Measurements from ENCODE around the gene GRIK2. TPM values are rescaled to one million over a fixed set of nuclear protein-coding genes. Genes with fewer than 3 reads are reported as not detected.

The GRIK2 gene
- total RNA-seq, 2 donors from 2014 or later: 7.7 to 12.1 TPM

GRCh38 chr6:101840100-101840499, 446.6 kb downstream of the GRIK2 start:
- no peak for DNase-seq (ENCODE audit: low spot score)
- Histone ChIP-seq H3K27me3 (no peaks in the 10 kb centered on the region), H3K4me3 (no peak overlapping the region), H3K4me1 (no peaks in the 10 kb centered on the region), H3K27ac (no peak overlapping the region), H3K9me3 (no peaks in the 10 kb centered on the region), H3K36me3 (no peaks in the 10 kb centered on the region)
- no peak for TF ChIP-seq CTCF (IDR thresholded peaks at IDR 0.05)

- TF ChIP-seq CTCF (IDR thresholded peaks at IDR 0.05): no peak
- Histone ChIP-seq H3K4me1 (no peaks in the 10 kb centered on the region), H3K9me3 (no peaks in the 10 kb centered on the region)
Measured at GRCh38 chr6:101845172-101845571, 451.7 kb downstream of the GRIK2 start.

GRCh38 chr6:101845621-101846020, 452.1 kb downstream of the GRIK2 start:
- no peaks in the 10 kb centered on the region for H3K4me1 ChIP-seq
- H3K36me3 ChIP-seq: no peaks in the 10 kb centered on the region

More at GRCh38 chr6:101845172-101845571, 451.7 kb downstream of the GRIK2 start:
- DNase-seq (ENCODE audit: low spot score): no peak
- Histone ChIP-seq H3K27me3 (no peaks in the 10 kb centered on the region), H3K27ac (no peak overlapping the region), H3K36me3 (no peaks in the 10 kb centered on the region), H3K4me3 (no peak overlapping the region)

GRCh38 chr6:101847690-101848089, 454.2 kb downstream of the GRIK2 start:
- no peak overlapping the region for H3K27ac ChIP-seq
- no peak for TF ChIP-seq CTCF (IDR thresholded peaks at IDR 0.05)
- no peaks in the 10 kb centered on the region for H3K36me3 ChIP-seq
- no peak for DNase-seq (ENCODE audit: low spot score)
- H3K9me3 ChIP-seq: no peaks in the 10 kb centered on the region
- no peaks in the 10 kb centered on the region for H3K27me3 ChIP-seq
- no peaks in the 10 kb centered on the region for H3K4me1 ChIP-seq
- no peak overlapping the region for H3K4me3 ChIP-seq

More at GRCh38 chr6:101845621-101846020, 452.1 kb downstream of the GRIK2 start:
- no peaks in the 10 kb centered on the region for H3K27me3 ChIP-seq
- no peak overlapping the region for H3K27ac ChIP-seq
- H3K4me3 ChIP-seq: no peak overlapping the region
- DNase-seq (ENCODE audit: low spot score): no peak
- no peak for TF ChIP-seq CTCF (IDR thresholded peaks at IDR 0.05)
- H3K9me3 ChIP-seq: no peaks in the 10 kb centered on the region

- no peak for TF ChIP-seq CTCF (IDR thresholded peaks at IDR 0.05)
- no peaks in the 10 kb centered on the region for H3K9me3 ChIP-seq
- no peaks in the 10 kb centered on the region for H3K27me3 ChIP-seq
- no peak for DNase-seq (ENCODE audit: low spot score)
- no peaks in the 10 kb centered on the region for H3K4me1 ChIP-seq
- H3K27ac ChIP-seq: no peak overlapping the region
- no peak overlapping the region for H3K4me3 ChIP-seq
- H3K36me3 ChIP-seq: no peaks in the 10 kb centered on the region
Measured at GRCh38 chr6:101851911-101852310, 458.4 kb downstream of the GRIK2 start.

All from right atrium auricular region (tissue), 2 donors.